A549 (cell line): ENCODE results near the gene P2RY13. TPM values are rescaled to one million over a fixed set of nuclear protein-coding genes. Genes with fewer than 3 reads are reported as not detected.

Experiments used
- ATAC-seq, 2 experiments: fragments of 200-7000 bp in 1 of 2; fragments of >200 bp in 1 of 2; cut with Nextera tagmentation in 1 of 2; cut with Tn5 transposase in 1 of 2; 3 replicates each; pipeline versions ENCODE4 v1.8.0 to v1.9.1; 2018 to 2020; ENCODE audit warnings: mild to moderate bottlenecking in 1 of 2, moderate library complexity in 1 of 2
- CTCF ChIA-PET: fragments of 300-600 bp; sonication (Branson Sonifier 250); formaldehyde crosslinking; extraction: SDS; loops from one replicate; lab custom pipeline; 2021; ENCODE audit warnings: antibody characterized with exemption, inconsistent platforms; lab: Yijun Ruan, JAX
- POLR2A ChIA-PET: fragments of 350-600 bp; formaldehyde crosslinking; extraction: SDS; loops from one replicate; lab custom pipeline; 2021; ENCODE audit warnings: antibody characterized with exemption, inconsistent platforms; lab: Yijun Ruan, JAX
- DNase-seq, 2 experiments: peaks; one replicate each; pipeline versions ENCODE4 v3.0.0 to v3.0.0-alpha.2; 2011 to 2016; ENCODE audit warnings: low read depth in 1 of 2, low spot score in 1 of 2
- FAIRE-seq: peaks from 2 replicates; lab custom pipeline; 2011; peaks lifted over from hg19 to GRCh38; lab: Jason Lieb, UNC
- H3K27ac ChIP-seq, 2 experiments: fragments of >200 bp; sonication (Bioruptor Twin); formaldehyde crosslinking; 3 replicates each; pipeline ENCODE4 v1.5.1; 2016 to 2017
- H3K4me1 ChIP-seq: fragments of >200 bp; sonication (Bioruptor Twin); formaldehyde crosslinking; 3 replicates; pipeline ENCODE4 v1.6.1; 2016
- H3K4me2 ChIP-seq: fragments of >200 bp; sonication (Bioruptor Twin); formaldehyde crosslinking; 3 replicates; pipeline ENCODE4 v1.6.1; 2016
- H3K4me3 ChIP-seq: fragments of >200 bp; sonication (Bioruptor Twin); formaldehyde crosslinking; 3 replicates; pipeline ENCODE4 v1.5.1; 2016
- H3K9me3 ChIP-seq: fragments of >200 bp; sonication (Bioruptor Twin); formaldehyde crosslinking; 3 replicates; pipeline ENCODE4 v1.6.1; 2016
- ATOH8 ChIP-seq: fragments of 250-450 bp; sonication (Bioruptor Pico); IDR thresholded peaks from 2 replicates; pipeline ENCODE4 v1.5.0; 2020; ENCODE audit warnings: low read depth, mild to moderate bottlenecking, moderate library complexity
- CBX2 ChIP-seq: fragments of 200-600 bp; sonication (generic); IDR thresholded peaks from 2 replicates; pipeline ENCODE4 v1.6.1; 2016; ENCODE audit warnings: low read depth, mild to moderate bottlenecking, borderline replicate concordance
- CHD2 ChIP-seq: fragments of 150-350 bp; IDR thresholded peaks from 2 replicates; pipeline ENCODE4 v1.6.1; 2014; ENCODE audit warnings: low read length; ENCODE audit not compliant: partially characterized antibody
- CHD4 ChIP-seq: fragments of 200-600 bp; sonication (generic); IDR thresholded peaks from 2 replicates; pipeline ENCODE4 v1.6.1; 2016; ENCODE audit warnings: antibody characterized with exemption, mild to moderate bottlenecking, borderline replicate concordance
- ESRRA ChIP-seq: fragments of 150-350 bp; IDR thresholded peaks from 2 replicates; pipeline ENCODE4 v1.6.1; 2014; ENCODE audit warnings: mild to moderate bottlenecking, low read length, borderline replicate concordance
- FOSL2 ChIP-seq, 2 experiments: fragments of 450-650 bp in 1 of 2; fragments of >200 bp in 1 of 2; sonication (Bioruptor Twin) in 1 of 2; formaldehyde crosslinking; IDR thresholded peaks; 2 replicates each; pipeline versions ENCODE4 v1.5.0 to v1.6.1; 2016 to 2020; ENCODE audit warnings: mild to moderate bottlenecking in 1 of 2, moderate library complexity in 1 of 2
- HES2 ChIP-seq: fragments of >200 bp; sonication (Bioruptor Twin); formaldehyde crosslinking; IDR thresholded peaks from 2 replicates; pipeline ENCODE4 v1.6.1; 2016
- HEYL ChIP-seq: fragments of 250-450 bp; sonication (Bioruptor Pico); IDR thresholded peaks from 2 replicates; pipeline ENCODE4 v1.8.0; 2021; ENCODE audit warnings: mild to moderate bottlenecking, moderate library complexity
- HOXA7 ChIP-seq: fragments of 250-450 bp; sonication (Bioruptor Pico); IDR thresholded peaks from 2 replicates; pipeline ENCODE4 v1.5.0; 2020; ENCODE audit warnings: mild to moderate bottlenecking, moderate library complexity
- JUN ChIP-seq, 2 experiments: fragments of >200 bp; sonication (Bioruptor Twin); formaldehyde crosslinking; IDR thresholded peaks; 2 replicates in 1 of 2; 3 replicates in 1 of 2; pipeline ENCODE4 v1.6.1; 2016 to 2017
- MYC ChIP-seq: IDR thresholded peaks from 2 replicates; pipeline ENCODE4 v1.6.1; 2012; ENCODE audit warnings: mild to moderate bottlenecking, inconsistent platforms, low read length, improper control_type of control experiment, borderline replicate concordance
- NPAS2 ChIP-seq: fragments of 250-450 bp; sonication (Bioruptor Pico); IDR thresholded peaks from 2 replicates; pipeline ENCODE4 v1.8.0; 2022; ENCODE audit warnings: mild to moderate bottlenecking, moderate library complexity, borderline replicate concordance
- PHF8 ChIP-seq: fragments of 200-600 bp; sonication (generic); IDR thresholded peaks from 2 replicates; pipeline ENCODE4 v1.6.1; 2016; ENCODE audit warnings: low read depth, mild to moderate bottlenecking, antibody characterized with exemption, moderate library complexity, borderline replicate concordance
- SMC3 ChIP-seq: fragments of >200 bp; sonication (Bioruptor Twin); formaldehyde crosslinking; IDR thresholded peaks from 3 replicates; pipeline ENCODE4 v1.6.1; 2018; ENCODE audit warnings: inconsistent platforms
- TFCP2L1 ChIP-seq: fragments of 250-450 bp; sonication (Bioruptor Pico); IDR thresholded peaks from 2 replicates; pipeline ENCODE4 v1.5.0; 2021; ENCODE audit warnings: mild to moderate bottlenecking
- USF2 ChIP-seq: fragments of 450-650 bp; IDR thresholded peaks from 2 replicates; pipeline ENCODE4 v1.6.1; 2014; ENCODE audit warnings: antibody characterized with exemption
- ZC3H11A ChIP-seq: fragments of 450-650 bp; IDR thresholded peaks from 2 replicates; pipeline ENCODE4 v1.6.1; 2014; ENCODE audit warnings: antibody characterized with exemption, mild to moderate bottlenecking
- ZNF302 ChIP-seq: fragments of 250-450 bp; sonication (Bioruptor Pico); IDR thresholded peaks from 2 replicates; pipeline ENCODE4 v1.9.0; 2021; ENCODE audit warnings: inconsistent platforms, mild to moderate bottlenecking, moderate library complexity
- WGBS: methylation state at CpG from one replicate; pipeline ENCODE4 v1.1.6; 2017; ENCODE audit errors: missing lambda C conversion rate; 5-methylcytosine and 5-hydroxymethylcytosine counted together
- polyA plus RNA-seq, 4 experiments: library from polyadenylated mRNA; depleted of rRNA in 3 of 4; stranded (reverse); fragments of >200 nt; fragmentation: RNase III in 1 of 4; extraction: RNeasy Plus Mini Kit Qiagen cat#74134 plus additional on column Dnase treatment in 1 of 4; gene quantifications; 2 replicates in 3 of 4; 3 replicates in 1 of 4; pipeline ENCODE4 v1.2.3, GENCODE V29; 2011 to 2017
- TF ChIP-seq, protein P1 (sequence below): IDR thresholded peaks from 2 replicates; pipeline ENCODE4 v1.6.1; 2012
- TF ChIP-seq, protein P2 (sequence below): fragments of 150-350 bp; IDR thresholded peaks from 2 replicates; pipeline ENCODE4 v1.6.1; 2014; ENCODE audit warnings: low read depth, mild to moderate bottlenecking, low read length

Gene P2RY13
- polyA plus RNA-seq, 2 of the 4 experiments (the other 2 are of a cell fraction): not detected

DNA sequence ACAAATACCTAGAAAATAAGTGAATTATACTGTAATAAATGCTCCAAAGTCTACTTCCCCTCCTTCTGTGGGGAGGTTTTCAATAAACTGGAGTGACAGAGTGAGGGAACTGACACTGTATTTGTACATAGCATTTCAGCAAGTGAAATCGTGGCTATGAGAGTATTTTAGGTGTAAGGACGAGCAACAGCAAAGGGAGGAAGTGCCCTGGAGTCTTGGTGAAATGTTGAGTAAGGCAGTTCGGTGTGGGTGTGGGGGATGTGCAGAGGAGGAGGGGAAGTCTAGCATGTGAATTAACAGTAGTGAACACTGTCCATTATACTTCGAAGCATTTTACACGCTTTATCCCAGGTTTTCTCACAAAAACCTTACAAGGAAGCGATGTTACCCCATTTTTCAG, 18.1 kb upstream of the P2RY13 start:
- FAIRE-seq: no peak
- ATAC-seq: no peak
- H3K4me2 ChIP-seq: no peak overlapping the region
- DNase-seq: no peak
- no peak for TF ChIP-seq CHD2
- no peak for TF ChIP-seq HES2
- no peak for TF ChIP-seq ZC3H11A
- TF ChIP-seq TFCP2L1: no peak
- TF ChIP-seq, protein P1, sequence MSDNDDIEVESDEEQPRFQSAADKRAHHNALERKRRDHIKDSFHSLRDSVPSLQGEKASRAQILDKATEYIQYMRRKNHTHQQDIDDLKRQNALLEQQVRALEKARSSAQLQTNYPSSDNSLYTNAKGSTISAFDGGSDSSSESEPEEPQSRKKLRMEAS: no peak
- no peak for TF ChIP-seq NPAS2 (CRISPR knock-in tag)
- H3K4me1 ChIP-seq: no peaks in the 10 kb centered on the region
- H3K4me3 ChIP-seq: no peak overlapping the region
- no peak overlapping the region for H3K27ac ChIP-seq
- 68% methylated on average over 6 of the region's 6 CpGs for WGBS
- CTCF ChIA-PET: no interaction called here
- POLR2A ChIA-PET: no interaction called here
- H3K9me3 ChIP-seq: no peaks in the 10 kb centered on the region

- FAIRE-seq: no peak
- ChIA-PET POLR2A (no interaction called here), CTCF (interaction anchor here (0.5 to 1.5 kb wide), 5 partner anchors 9 to 851 kb away, joined by 3 to 6 read pairs (median 4); no protein-coding TSS in a partner anchor)
- H3K4me3 ChIP-seq: no peak overlapping the region
- H3K9me3 ChIP-seq: no peaks in the 10 kb centered on the region
- WGBS: 64% methylated on average over 3 of the region's 3 CpGs
- no peaks in the 10 kb centered on the region for H3K4me1 ChIP-seq
- TF ChIP-seq JUN (IDR thresholded peaks at IDR 0.05): no peak
- no peak for TF ChIP-seq HOXA7 (CRISPR knock-in tag)
- TF ChIP-seq ATOH8: no peak
- no peak overlapping the region; the same call in 2 of the 3 replicates for H3K4me2 ChIP-seq
- no peak overlapping the region for H3K27ac ChIP-seq
- ATAC-seq: no peak
- DNase-seq: no peak
Observed at GRCh38 chr3:151346292-151346691, 16.9 kb upstream of the P2RY13 start.

DNA sequence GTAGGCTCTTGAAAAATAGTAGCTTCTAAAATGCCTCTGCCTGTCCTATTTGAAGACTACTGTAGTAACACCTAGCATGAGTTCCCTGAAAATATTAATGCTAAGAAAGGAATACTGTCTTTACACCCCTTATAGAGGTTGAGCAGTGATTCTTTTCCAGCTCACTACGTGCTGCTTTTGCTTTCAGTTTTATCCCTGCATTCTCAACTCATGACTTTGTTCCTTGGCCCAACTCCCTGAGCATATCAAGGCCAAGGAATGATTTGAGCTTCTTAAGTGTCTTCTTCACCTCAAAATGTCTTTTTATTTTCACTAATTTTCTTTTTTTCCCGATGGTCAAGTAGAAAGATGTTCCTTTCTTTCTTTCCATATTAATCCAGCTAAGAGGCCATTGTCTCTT, 16.5 kb upstream of the P2RY13 start:
- ATAC-seq: no peak
- POLR2A ChIA-PET: no interaction called here
- 24% methylated on average over 2 of the region's 2 CpGs for WGBS
- no peak for DNase-seq
- TF ChIP-seq ZNF302 (no peak), CHD4 (no peak), USF2 (no peak), FOSL2 (IDR thresholded peaks at IDR 0.05) (no peak), FOSL2 (CRISPR knock-in tag; IDR thresholded peaks at IDR 0.05) (no peak), JUN (IDR thresholded peaks at IDR 0.05) (no peak), HEYL (CRISPR knock-in tag) (no peak), SMC3 (no peak), PHF8 (no peak), CBX2 (no peak), MYC (no peak), ESRRA (no peak)
- TF ChIP-seq, protein P2, sequence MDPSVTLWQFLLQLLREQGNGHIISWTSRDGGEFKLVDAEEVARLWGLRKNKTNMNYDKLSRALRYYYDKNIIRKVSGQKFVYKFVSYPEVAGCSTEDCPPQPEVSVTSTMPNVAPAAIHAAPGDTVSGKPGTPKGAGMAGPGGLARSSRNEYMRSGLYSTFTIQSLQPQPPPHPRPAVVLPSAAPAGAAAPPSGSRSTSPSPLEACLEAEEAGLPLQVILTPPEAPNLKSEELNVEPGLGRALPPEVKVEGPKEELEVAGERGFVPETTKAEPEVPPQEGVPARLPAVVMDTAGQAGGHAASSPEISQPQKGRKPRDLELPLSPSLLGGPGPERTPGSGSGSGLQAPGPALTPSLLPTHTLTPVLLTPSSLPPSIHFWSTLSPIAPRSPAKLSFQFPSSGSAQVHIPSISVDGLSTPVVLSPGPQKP: no peak
- Histone ChIP-seq H3K27ac (no peak overlapping the region), H3K9me3 (no peaks in the 10 kb centered on the region), H3K4me3 (no peak overlapping the region), H3K4me2 (peak overlapping the region; percentile 28), H3K4me1 (no peaks in the 10 kb centered on the region)
- CTCF ChIA-PET: interaction anchor here (0.5 to 1.5 kb wide), 5 partner anchors 9 to 851 kb away, joined by 3 to 6 read pairs (median 4); no protein-coding TSS in a partner anchor
- no peak for FAIRE-seq
